HL-60 (cell line): ENCODE results near the gene SPATA20.

ENCODE experiments used
- CTCF ChIP-seq: IDR thresholded peaks from one replicate; pipeline ENCODE4 v1.5.1; 2011; ENCODE audit warnings: low read length, control low read depth, inconsistent platforms; ENCODE audit not compliant: insufficient read depth
- POLR2AphosphoS5 ChIP-seq: IDR thresholded peaks from 2 replicates; pipeline ENCODE4 v1.6.1; 2012; ENCODE audit warnings: low read depth
- REST ChIP-seq: IDR thresholded peaks from 2 replicates; pipeline ENCODE4 v1.6.1; 2012; ENCODE audit warnings: low read depth; ENCODE audit not compliant: insufficient replicate concordance
- SPI1 ChIP-seq: IDR thresholded peaks from 2 replicates; pipeline ENCODE4 v1.6.1; 2012; ENCODE audit warnings: low read depth, mild to moderate bottlenecking, borderline replicate concordance

- no peak for TF ChIP-seq CTCF
- no peak for TF ChIP-seq POLR2AphosphoS5
- no peak for TF ChIP-seq REST
- TF ChIP-seq SPI1, result no peak
These were observed 6.2 kb upstream of the SPATA20 start for GRCh38 chr17:50540560-50541401.
